Measurements from ENCODE around the gene HYCC1.

HYCC1 gene

DNA sequence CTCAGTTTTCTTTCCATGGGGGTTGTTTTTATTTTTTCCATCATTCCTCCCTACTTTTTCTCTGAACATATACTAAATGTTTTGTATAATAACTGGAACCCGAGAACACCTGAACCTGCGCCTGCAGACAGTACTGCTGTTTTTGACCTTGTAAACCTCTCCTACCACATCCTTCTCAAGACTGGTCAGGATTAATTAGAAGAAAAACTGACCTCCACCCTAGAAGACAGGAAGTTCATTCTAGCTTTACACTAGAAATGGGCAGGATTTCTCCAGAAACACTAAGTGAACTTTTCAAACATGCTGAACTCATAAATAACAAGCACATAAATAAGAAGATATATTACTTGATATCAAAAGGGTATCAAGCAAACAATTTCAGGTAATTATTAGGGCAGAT, 751 bp upstream of the HYCC1 start:
- H3K9ac ChIP-seq (ENCODE audit: low read depth, low read length) = no peak overlapping the region
- H3K9me3 ChIP-seq (ENCODE audit: control insufficient read depth, insufficient read depth, low read length) = no peaks in the 10 kb centered on the region
- H3K4me1 ChIP-seq (ENCODE audit: control insufficient read depth, insufficient read depth, low read length) = no peaks in the 10 kb centered on the region
- no peak overlapping the region for H3K4me3 ChIP-seq (ENCODE audit: low read depth, low read length)
- H3K36me3 ChIP-seq (ENCODE audit: control insufficient read depth, insufficient read depth, low read length) = no peaks in the 10 kb centered on the region
- no peaks in the 10 kb centered on the region for H3K27me3 ChIP-seq (ENCODE audit: control insufficient read depth, insufficient read depth, low read length)

DNA sequence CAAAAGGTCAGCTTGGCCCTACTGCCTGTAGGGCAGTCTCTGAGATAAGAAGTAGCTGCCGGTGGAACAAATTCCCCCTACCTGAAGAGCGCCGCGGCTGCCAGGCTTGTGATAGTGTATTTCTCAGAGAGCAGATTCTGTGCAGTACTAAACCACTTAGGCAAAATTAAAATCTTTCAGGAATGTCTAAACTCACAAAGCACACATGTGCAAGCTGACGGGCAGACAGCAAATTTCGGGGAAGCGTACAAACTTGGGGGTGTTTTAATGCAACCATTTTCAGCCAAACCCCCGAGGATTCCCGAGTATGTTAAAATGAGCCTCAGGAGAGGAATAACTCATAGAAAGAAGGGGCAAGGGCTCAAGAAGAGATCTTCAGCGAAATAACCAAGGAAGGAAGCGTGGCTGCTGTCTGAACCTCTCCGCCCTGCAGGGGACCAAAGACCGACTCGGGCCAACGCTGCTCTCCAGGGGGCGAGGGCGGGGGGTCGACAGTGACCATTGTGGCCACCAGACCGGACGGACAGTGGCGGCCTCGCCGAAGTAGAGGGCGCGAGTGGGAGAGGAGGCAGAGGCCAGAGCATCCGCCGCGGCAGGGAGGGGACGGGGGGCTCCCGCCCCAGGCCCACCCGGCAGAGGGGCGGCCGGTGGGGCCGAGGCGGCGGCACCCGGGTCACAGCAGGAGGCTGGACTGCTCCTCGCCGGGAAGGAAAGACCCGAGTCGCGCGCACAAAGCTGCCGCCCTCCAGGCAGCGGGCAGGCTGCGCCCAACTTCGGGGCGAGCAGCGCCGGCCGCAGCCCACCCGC, 819 bp downstream of the HYCC1 start:
- H3K9me3 ChIP-seq (ENCODE audit: control insufficient read depth, insufficient read depth, low read length) = no peaks in the 10 kb centered on the region
- peak overlapping the region; percentile 38 for H3K9ac ChIP-seq (ENCODE audit: low read depth, low read length)
- no peaks in the 10 kb centered on the region for H3K36me3 ChIP-seq (ENCODE audit: control insufficient read depth, insufficient read depth, low read length)
- H3K4me1 ChIP-seq (ENCODE audit: control insufficient read depth, insufficient read depth, low read length) = no peaks in the 10 kb centered on the region
- no peaks in the 10 kb centered on the region for H3K27me3 ChIP-seq (ENCODE audit: control insufficient read depth, insufficient read depth, low read length)
- H3K4me3 ChIP-seq (ENCODE audit: low read depth, low read length) = peak overlapping the region; percentile 84

DNA sequence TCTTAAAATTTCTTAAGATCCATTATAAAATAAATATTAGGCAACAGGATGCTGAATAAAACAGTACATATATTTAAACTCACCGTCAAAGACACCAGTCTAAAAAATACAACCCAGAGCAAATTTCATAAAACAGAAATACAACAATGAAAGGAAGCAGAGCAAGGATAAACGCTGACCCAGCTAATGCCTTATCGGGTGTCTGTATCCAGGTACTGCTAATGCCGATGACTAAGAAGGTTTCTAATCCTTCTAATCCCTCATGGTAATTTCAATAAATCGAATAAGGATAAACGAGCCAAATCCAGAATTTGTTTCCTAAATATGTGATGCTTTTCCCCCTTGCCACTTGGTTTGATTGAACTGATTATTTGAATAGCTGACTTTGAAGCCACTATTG, 1.7 kb downstream of the HYCC1 start:
- Histone ChIP-seq H3K36me3 (ENCODE audit: control insufficient read depth, insufficient read depth, low read length) (no peaks in the 10 kb centered on the region), H3K9me3 (ENCODE audit: control insufficient read depth, insufficient read depth, low read length) (no peaks in the 10 kb centered on the region), H3K4me3 (ENCODE audit: low read depth, low read length) (peak overlapping the region; percentile 84), H3K4me1 (ENCODE audit: control insufficient read depth, insufficient read depth, low read length) (no peaks in the 10 kb centered on the region), H3K9ac (ENCODE audit: low read depth, low read length) (no peak overlapping the region), H3K27me3 (ENCODE audit: control insufficient read depth, insufficient read depth, low read length) (no peaks in the 10 kb centered on the region)

DNA sequence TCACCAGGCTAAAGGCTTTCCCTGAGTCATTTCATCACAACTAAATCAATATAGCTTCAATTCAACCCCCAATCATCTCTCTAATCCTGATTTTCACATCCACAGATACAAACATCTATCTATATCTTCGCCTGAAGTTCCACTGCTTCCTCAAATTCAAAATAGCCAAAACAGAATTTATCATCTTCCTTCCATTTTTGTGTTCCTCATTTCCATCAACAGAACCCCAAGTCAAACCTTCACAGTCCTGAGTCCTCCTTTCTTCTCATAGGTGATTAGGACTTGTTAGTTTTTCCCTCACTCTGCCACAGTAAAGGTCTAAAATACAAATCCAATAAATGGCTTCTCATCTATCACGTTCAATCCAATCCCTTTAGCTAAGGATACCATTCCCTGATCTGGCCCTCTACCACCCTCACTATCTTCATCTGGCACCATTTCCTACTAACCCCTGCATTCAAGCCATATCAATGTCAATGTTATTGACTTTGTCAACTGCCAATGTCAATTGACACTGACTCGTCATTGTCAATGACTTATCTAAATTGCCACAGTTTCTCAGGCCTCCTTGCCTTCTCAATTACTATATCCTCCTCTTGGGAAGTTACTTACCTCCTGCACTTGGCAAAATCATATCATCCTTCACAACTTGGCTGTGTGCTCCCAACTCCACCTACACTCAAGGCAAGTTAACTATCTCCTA, 2.6 kb downstream of the HYCC1 start:
- H3K36me3 ChIP-seq (ENCODE audit: control insufficient read depth, insufficient read depth, low read length) = no peaks in the 10 kb centered on the region
- H3K9ac ChIP-seq (ENCODE audit: low read depth, low read length) = no peak overlapping the region
- peak overlapping the region; percentile 2 for H3K4me3 ChIP-seq (ENCODE audit: low read depth, low read length)
- no peaks in the 10 kb centered on the region for H3K27me3 ChIP-seq (ENCODE audit: control insufficient read depth, insufficient read depth, low read length)
- H3K9me3 ChIP-seq (ENCODE audit: control insufficient read depth, insufficient read depth, low read length) = no peaks in the 10 kb centered on the region
- no peaks in the 10 kb centered on the region for H3K4me1 ChIP-seq (ENCODE audit: control insufficient read depth, insufficient read depth, low read length)

DNA sequence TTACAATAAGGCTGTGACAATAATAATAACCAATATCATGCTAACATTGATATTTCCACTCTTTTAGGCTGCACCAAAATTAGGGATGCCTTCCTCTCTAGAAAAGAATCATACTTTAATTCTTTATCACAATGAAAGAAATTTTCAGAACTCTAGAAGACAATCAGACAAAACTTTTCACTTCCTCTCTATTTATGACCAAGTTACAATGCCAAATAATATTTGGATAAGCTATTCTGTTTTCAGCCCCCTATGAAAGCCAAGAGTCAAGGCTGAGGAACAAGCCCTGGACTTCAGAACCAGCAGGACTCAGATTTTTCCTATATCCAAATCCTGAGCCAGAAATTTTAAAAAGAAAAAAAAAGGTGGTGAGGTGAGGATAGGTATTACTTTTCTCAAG, 4.6 kb downstream of the HYCC1 start:
- H3K4me1 ChIP-seq (ENCODE audit: control insufficient read depth, insufficient read depth, low read length) = peaks cover 6% of the 10 kb centered on the region
- H3K27me3 ChIP-seq (ENCODE audit: control insufficient read depth, insufficient read depth, low read length) = no peaks in the 10 kb centered on the region
- no peak overlapping the region for H3K9ac ChIP-seq (ENCODE audit: low read depth, low read length)
- no peaks in the 10 kb centered on the region for H3K36me3 ChIP-seq (ENCODE audit: control insufficient read depth, insufficient read depth, low read length)
- H3K9me3 ChIP-seq (ENCODE audit: control insufficient read depth, insufficient read depth, low read length) = no peaks in the 10 kb centered on the region
- no peak overlapping the region for H3K4me3 ChIP-seq (ENCODE audit: low read depth, low read length)

DNA sequence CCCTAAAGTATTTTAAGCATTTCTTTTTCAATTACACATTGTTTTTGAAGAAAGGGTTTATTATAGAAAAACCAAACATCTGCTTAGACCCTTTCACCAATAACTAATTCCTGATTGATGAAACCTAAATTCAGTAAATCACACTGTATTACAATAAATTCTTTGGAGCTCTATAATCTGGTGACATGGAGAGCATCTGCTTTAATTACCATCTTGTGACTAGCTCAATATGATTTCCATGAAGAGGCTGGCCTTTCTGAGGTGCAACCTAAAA, 9.7 kb downstream of the HYCC1 start:
- Histone ChIP-seq H3K4me3 (ENCODE audit: low read depth, low read length) (no peak overlapping the region), H3K36me3 (ENCODE audit: control insufficient read depth, insufficient read depth, low read length) (no peaks in the 10 kb centered on the region), H3K27me3 (ENCODE audit: control insufficient read depth, insufficient read depth, low read length) (no peaks in the 10 kb centered on the region), H3K4me1 (ENCODE audit: control insufficient read depth, insufficient read depth, low read length) (peaks cover 30% of the 10 kb centered on the region), H3K9me3 (ENCODE audit: control insufficient read depth, insufficient read depth, low read length) (no peaks in the 10 kb centered on the region), H3K9ac (ENCODE audit: low read depth, low read length) (no peak overlapping the region)

DNA sequence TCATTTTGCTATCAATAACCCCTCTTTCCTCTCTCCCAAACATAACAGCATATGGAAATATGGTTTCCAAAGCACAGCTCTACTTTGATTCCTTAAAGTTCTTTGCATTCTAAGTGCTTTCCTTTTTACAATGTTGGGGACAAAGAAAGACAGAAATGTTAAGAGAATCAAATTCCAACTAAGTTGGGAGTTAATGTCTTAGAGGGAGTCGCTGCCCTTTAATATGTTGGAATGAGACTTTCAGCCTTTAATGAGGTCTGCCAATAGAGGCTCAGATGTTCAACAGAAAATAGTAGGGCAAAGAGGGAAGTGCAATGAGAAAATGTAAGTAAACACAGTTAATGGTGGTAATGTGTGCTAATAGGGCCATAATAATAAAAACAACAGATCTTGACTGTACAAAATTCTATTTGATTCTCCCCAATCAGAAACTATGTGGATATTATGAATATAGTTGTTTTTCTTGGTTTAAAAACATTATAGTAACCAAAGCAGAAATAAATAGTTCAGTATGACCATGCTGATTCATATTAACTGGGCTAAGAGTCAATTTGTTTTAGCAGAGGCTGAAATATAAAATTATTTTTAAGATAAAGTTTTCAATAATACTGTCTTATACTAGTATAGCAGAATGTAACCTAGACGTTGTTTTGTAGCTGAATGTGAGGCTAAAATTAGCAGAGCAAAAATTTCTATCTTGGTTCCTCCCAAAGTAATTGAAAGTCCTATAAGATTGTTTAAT, 10.3 kb downstream of the HYCC1 start:
- Histone ChIP-seq H3K36me3 (ENCODE audit: control insufficient read depth, insufficient read depth, low read length) (no peaks in the 10 kb centered on the region), H3K4me3 (ENCODE audit: low read depth, low read length) (no peak overlapping the region), H3K9ac (ENCODE audit: low read depth, low read length) (no peak overlapping the region), H3K9me3 (ENCODE audit: control insufficient read depth, insufficient read depth, low read length) (no peaks in the 10 kb centered on the region), H3K4me1 (ENCODE audit: control insufficient read depth, insufficient read depth, low read length) (peaks cover 32% of the 10 kb centered on the region), H3K27me3 (ENCODE audit: control insufficient read depth, insufficient read depth, low read length) (no peaks in the 10 kb centered on the region)

DNA sequence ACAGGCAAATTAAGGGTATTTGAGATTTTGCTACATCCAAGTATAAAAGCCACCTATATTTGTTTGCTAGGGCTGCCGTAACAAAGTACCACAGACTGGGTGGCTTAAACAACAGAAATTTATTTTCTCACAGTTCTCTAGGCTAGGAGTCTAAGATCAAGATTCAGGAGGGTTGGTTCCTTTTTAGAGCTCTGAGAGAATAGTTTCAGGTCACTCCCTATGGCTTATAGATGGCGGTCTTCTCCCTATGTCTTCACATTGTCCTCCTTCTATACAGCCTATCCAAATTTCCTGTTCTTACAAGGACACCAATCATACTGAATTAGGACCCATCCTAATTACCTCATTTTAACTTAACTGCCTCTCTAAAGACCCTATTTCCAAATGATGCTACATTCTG, 11.2 kb downstream of the HYCC1 start:
- Histone ChIP-seq H3K4me1 (ENCODE audit: control insufficient read depth, insufficient read depth, low read length) (peaks cover 34% of the 10 kb centered on the region), H3K9ac (ENCODE audit: low read depth, low read length) (no peak overlapping the region), H3K4me3 (ENCODE audit: low read depth, low read length) (no peak overlapping the region)

DNA sequence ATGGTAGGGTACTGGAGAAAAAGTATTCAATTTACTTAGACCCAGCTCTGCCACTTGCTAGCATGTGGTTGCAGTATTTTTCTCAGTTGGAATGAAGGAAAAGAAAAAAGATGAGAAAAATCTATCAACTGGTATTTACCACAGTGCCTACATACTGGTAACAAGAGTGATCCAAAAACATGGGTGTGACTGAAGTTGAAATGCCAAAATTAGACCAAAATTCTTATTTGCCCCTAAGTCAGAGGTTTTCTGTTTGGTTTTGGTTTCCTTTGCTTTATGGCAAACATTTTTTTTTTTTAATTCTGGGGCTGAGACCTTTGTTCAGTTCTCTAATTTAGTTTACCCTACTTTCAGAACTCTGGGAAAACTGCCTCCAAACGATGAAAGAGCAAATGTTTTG, 12.3 kb downstream of the HYCC1 start:
- H3K4me3 ChIP-seq (ENCODE audit: low read depth, low read length) = no peak overlapping the region
- H3K4me1 ChIP-seq (ENCODE audit: control insufficient read depth, insufficient read depth, low read length) = peaks cover 34% of the 10 kb centered on the region
- no peaks in the 10 kb centered on the region for H3K9me3 ChIP-seq (ENCODE audit: control insufficient read depth, insufficient read depth, low read length)
- no peaks in the 10 kb centered on the region for H3K27me3 ChIP-seq (ENCODE audit: control insufficient read depth, insufficient read depth, low read length)
- no peak overlapping the region for H3K9ac ChIP-seq (ENCODE audit: low read depth, low read length)
- no peaks in the 10 kb centered on the region for H3K36me3 ChIP-seq (ENCODE audit: control insufficient read depth, insufficient read depth, low read length)

More for the DNA sequence above, 11.2 kb downstream of the HYCC1 start:
- no peaks in the 10 kb centered on the region for H3K27me3 ChIP-seq (ENCODE audit: control insufficient read depth, insufficient read depth, low read length)
- no peaks in the 10 kb centered on the region for H3K9me3 ChIP-seq (ENCODE audit: control insufficient read depth, insufficient read depth, low read length)
- H3K36me3 ChIP-seq (ENCODE audit: control insufficient read depth, insufficient read depth, low read length) = no peaks in the 10 kb centered on the region

DNA sequence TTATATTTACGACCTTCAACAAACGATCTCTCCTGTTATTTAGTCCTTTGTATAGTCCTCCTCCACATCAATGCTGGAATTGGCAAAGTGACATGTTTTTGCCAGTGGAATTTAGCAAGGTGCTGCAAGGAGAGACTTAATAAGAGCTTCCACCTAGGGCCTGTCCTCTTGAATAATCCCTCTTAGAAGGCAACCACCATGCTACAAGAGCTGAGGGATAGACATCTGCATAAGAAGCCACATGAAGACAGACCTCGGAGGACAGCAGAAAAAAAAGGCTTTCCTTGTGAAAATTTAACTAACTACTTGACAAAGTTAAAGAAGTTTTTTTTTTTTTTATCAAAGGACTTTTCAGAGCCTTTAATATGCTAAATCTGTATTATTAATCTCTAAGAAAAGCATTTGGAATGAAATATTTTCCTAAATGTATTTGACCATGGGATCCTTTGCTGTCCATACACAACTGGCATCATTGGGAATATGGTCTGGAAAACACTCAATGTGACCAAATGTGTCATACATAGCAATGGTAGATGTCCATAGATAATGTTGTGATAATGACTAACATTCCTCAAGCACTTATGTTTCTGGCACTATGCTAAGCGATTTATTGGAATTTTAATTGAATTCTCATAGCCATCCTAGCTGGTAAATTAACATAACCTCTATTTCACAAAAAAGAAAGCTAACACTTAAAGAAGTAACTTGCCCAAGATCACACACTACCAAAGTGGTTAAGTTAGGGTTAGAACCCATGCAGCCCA, 13.2 kb downstream of the HYCC1 start:
- Histone ChIP-seq H3K9me3 (ENCODE audit: control insufficient read depth, insufficient read depth, low read length) (no peaks in the 10 kb centered on the region), H3K9ac (ENCODE audit: low read depth, low read length) (no peak overlapping the region), H3K27me3 (ENCODE audit: control insufficient read depth, insufficient read depth, low read length) (no peaks in the 10 kb centered on the region), H3K36me3 (ENCODE audit: control insufficient read depth, insufficient read depth, low read length) (no peaks in the 10 kb centered on the region), H3K4me1 (ENCODE audit: control insufficient read depth, insufficient read depth, low read length) (peaks cover 34% of the 10 kb centered on the region), H3K4me3 (ENCODE audit: low read depth, low read length) (no peak overlapping the region)

DNA sequence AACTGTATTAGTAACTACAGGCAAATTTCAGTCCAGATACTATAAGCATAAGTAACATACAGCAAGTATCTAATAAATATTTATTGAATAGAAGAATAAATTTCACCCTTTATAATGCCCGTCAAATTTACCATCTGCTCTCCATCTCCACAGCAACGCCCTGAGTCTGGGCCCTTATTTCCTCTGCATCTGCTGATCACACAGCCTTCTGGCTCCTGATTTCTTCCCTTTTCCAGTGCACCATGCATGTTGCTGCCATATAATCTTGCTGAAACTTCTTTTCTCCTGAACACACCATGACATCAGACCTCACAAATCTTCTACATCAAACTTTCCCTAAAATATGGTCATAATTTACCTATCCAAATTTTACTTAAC, 15.4 kb downstream of the HYCC1 start:
- Histone ChIP-seq H3K9ac (ENCODE audit: low read depth, low read length) (no peak overlapping the region), H3K36me3 (ENCODE audit: control insufficient read depth, insufficient read depth, low read length) (no peaks in the 10 kb centered on the region), H3K27me3 (ENCODE audit: control insufficient read depth, insufficient read depth, low read length) (no peaks in the 10 kb centered on the region), H3K4me3 (ENCODE audit: low read depth, low read length) (no peak overlapping the region), H3K4me1 (ENCODE audit: control insufficient read depth, insufficient read depth, low read length) (peaks cover 26% of the 10 kb centered on the region), H3K9me3 (ENCODE audit: control insufficient read depth, insufficient read depth, low read length) (no peaks in the 10 kb centered on the region)
